ENCODE data around the gene TLCD5. TPM values are rescaled to one million over a fixed set of nuclear protein-coding genes. Genes with fewer than 3 reads are reported as not detected.
A peak's percentile ranks its signal among the peaks of the same experiment; 100 is the strongest.

Gene TLCD5
- total RNA-seq, 1 donor from 2014 or later = 19.0 TPM

- peak; percentile 70 for DNase-seq (ENCODE audit: low read depth)
Observed at GRCh38 chr11:120337355-120338106, 12.4 kb downstream of the TLCD5 start.

- no peak for DNase-seq (ENCODE audit: low read depth)
Observed at GRCh38 chr11:120338107-120338933, 13.2 kb downstream of the TLCD5 start.

GRCh38 chr11:120339394-120339890 is 14.3 kb downstream of the TLCD5 start:
- no peak for DNase-seq (ENCODE audit: low read depth)

- DNase-seq (ENCODE audit: low read depth) = no peak
Observed at GRCh38 chr11:120340529-120340928, 15.4 kb downstream of the TLCD5 start.

GRCh38 chr11:120342226-120342625 is 17.1 kb downstream of the TLCD5 start:
- DNase-seq (ENCODE audit: low read depth) = no peak

GRCh38 chr11:120342678-120343077 is 17.6 kb downstream of the TLCD5 start:
- DNase-seq (ENCODE audit: low read depth) = no peak

- no peak for DNase-seq (ENCODE audit: low read depth)
Observed at GRCh38 chr11:120343429-120343828, 18.3 kb downstream of the TLCD5 start.

GRCh38 chr11:120344302-120345004 is 19.4 kb downstream of the TLCD5 start:
- peak; percentile 80 for DNase-seq (ENCODE audit: low read depth)

- no peak for DNase-seq (ENCODE audit: low read depth)
Observed at GRCh38 chr11:120346233-120346632, 21.1 kb downstream of the TLCD5 start.

- no peak for DNase-seq (ENCODE audit: low read depth)
Observed at GRCh38 chr11:120350637-120351036, 25.5 kb downstream of the TLCD5 start.

GRCh38 chr11:120352405-120352804 is 27.3 kb downstream of the TLCD5 start:
- DNase-seq (ENCODE audit: low read depth) = no peak

GRCh38 chr11:120354068-120354467 is 29.0 kb downstream of the TLCD5 start:
- DNase-seq (ENCODE audit: low read depth) = no peak

- DNase-seq (ENCODE audit: low read depth) = no peak
Observed at GRCh38 chr11:120354779-120355178, 29.7 kb downstream of the TLCD5 start.

GRCh38 chr11:120357620-120358019 is 32.5 kb downstream of the TLCD5 start:
- no peak for DNase-seq (ENCODE audit: low read depth)

- no peak for DNase-seq (ENCODE audit: low read depth)
Observed at GRCh38 chr11:120358729-120359128, 33.6 kb downstream of the TLCD5 start.

- DNase-seq (ENCODE audit: low read depth) = peak; percentile 28
Observed at GRCh38 chr11:120363436-120363835, 38.3 kb downstream of the TLCD5 start.

- no peak for DNase-seq (ENCODE audit: low read depth)
Observed at GRCh38 chr11:120365512-120365911, 40.4 kb downstream of the TLCD5 start.

GRCh38 chr11:120372296-120372695 is 47.2 kb downstream of the TLCD5 start:
- DNase-seq (ENCODE audit: low read depth) = no peak

GRCh38 chr11:120375076-120375475 is 50.0 kb downstream of the TLCD5 start:
- DNase-seq (ENCODE audit: low read depth) = no peak

- DNase-seq (ENCODE audit: low read depth) = no peak
Observed at GRCh38 chr11:120376547-120377182, 51.6 kb downstream of the TLCD5 start.

- DNase-seq (ENCODE audit: low read depth) = no peak
Observed at GRCh38 chr11:120378474-120378873, 53.4 kb downstream of the TLCD5 start.

GRCh38 chr11:120381401-120381800 is 56.3 kb downstream of the TLCD5 start:
- no peak for DNase-seq (ENCODE audit: low read depth)
